Lower leg skin (tissue), 3 donors: ENCODE results near the gene JADE1.

Experiments used
- POLR2A ChIP-seq, 2 donors: fragments of 450-650 bp; IDR thresholded peaks; one replicate each; pipeline ENCODE4 v1.6.1; 2016 to 2017; ENCODE audit warnings: antibody characterized with exemption in 2 of 2, mild to moderate bottlenecking in 1 of 2, moderate library complexity in 1 of 2
- TF ChIP-seq, protein P1 (sequence below), 3 donors: fragments of 450-650 bp; IDR thresholded peaks; one replicate each; pipeline ENCODE4 v1.5.1; 2016; ENCODE audit warnings: antibody characterized with exemption in 3 of 3, mild to moderate bottlenecking in 3 of 3, moderate library complexity in 2 of 3

GRCh38 chr4:128862608-128863311 lies 53.3 kb downstream of the JADE1 start:
- TF ChIP-seq, protein P1, sequence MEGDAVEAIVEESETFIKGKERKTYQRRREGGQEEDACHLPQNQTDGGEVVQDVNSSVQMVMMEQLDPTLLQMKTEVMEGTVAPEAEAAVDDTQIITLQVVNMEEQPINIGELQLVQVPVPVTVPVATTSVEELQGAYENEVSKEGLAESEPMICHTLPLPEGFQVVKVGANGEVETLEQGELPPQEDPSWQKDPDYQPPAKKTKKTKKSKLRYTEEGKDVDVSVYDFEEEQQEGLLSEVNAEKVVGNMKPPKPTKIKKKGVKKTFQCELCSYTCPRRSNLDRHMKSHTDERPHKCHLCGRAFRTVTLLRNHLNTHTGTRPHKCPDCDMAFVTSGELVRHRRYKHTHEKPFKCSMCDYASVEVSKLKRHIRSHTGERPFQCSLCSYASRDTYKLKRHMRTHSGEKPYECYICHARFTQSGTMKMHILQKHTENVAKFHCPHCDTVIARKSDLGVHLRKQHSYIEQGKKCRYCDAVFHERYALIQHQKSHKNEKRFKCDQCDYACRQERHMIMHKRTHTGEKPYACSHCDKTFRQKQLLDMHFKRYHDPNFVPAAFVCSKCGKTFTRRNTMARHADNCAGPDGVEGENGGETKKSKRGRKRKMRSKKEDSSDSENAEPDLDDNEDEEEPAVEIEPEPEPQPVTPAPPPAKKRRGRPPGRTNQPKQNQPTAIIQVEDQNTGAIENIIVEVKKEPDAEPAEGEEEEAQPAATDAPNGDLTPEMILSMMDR (IDR thresholded peaks at IDR 0.05), result no peak
- no peak for TF ChIP-seq POLR2A (IDR thresholded peaks at IDR 0.05)
